GM18511 (cell line): ENCODE data around the gene THAP2.
"Not testable (repeated sequence)": the region's sequence is repeated elsewhere in the genome, so short reads cannot be mapped to it uniquely, and the experiment has no call there.

Experiments used
- ATAC-seq: cut with Tn5 transposase; IDR thresholded peaks from one replicate; pipeline ENCODE4 v1.9.1; 2021; ENCODE audit warnings: mild to moderate bottlenecking, moderate library complexity; ENCODE audit not compliant: unreplicated experiment

Gene THAP2

GRCh38 chr12:71702181-71702580 is 38.1 kb downstream of the THAP2 start:
- ATAC-seq = not testable (repeated sequence)

GRCh38 chr12:71702590-71702989 is 38.5 kb downstream of the THAP2 start:
- ATAC-seq = no peak

- no peak for ATAC-seq
These were observed 39.1 kb downstream of the THAP2 start for GRCh38 chr12:71703206-71703605.

- ATAC-seq = no peak
These were observed 40.8 kb downstream of the THAP2 start for GRCh38 chr12:71704920-71705319.

GRCh38 chr12:71708658-71709057 is 44.6 kb downstream of the THAP2 start:
- no peak for ATAC-seq

- ATAC-seq = no peak
These were observed 46.4 kb downstream of the THAP2 start for GRCh38 chr12:71710276-71711125.

GRCh38 chr12:71718611-71719010 is 54.5 kb downstream of the THAP2 start:
- no peak for ATAC-seq

- ATAC-seq = no peak
These were observed 55.7 kb downstream of the THAP2 start for GRCh38 chr12:71719647-71720370.

- no peak for ATAC-seq
These were observed 57.8 kb downstream of the THAP2 start for GRCh38 chr12:71721783-71722505.

- no peak for ATAC-seq
These were observed 60.9 kb downstream of the THAP2 start for GRCh38 chr12:71725011-71725410.

GRCh38 chr12:71726548-71726947 is 62.4 kb downstream of the THAP2 start:
- no peak for ATAC-seq

GRCh38 chr12:71727958-71728357 is 63.9 kb downstream of the THAP2 start:
- ATAC-seq = no peak
